Measurements from ENCODE around the gene ANKRD63.

- TF ChIP-seq SUPT20H (IDR thresholded peaks at IDR 0.05; ENCODE audit: borderline replicate concordance, control insufficient read depth, low read depth, low read length) (no peak), CREB1 (IDR thresholded peaks at IDR 0.05; ENCODE audit: low read depth) (no peak), ESRRA (IDR thresholded peaks at IDR 0.05; ENCODE audit: low read length) (no peak), SREBF1 (IDR thresholded peaks at IDR 0.05; ENCODE audit: low read length) (no peak), POLR2A (IDR thresholded peaks at IDR 0.05; ENCODE audit: low read depth, low read length) (no peak), SKIL (IDR thresholded peaks at IDR 0.05; ENCODE audit: low read depth, poor library complexity, severe bottlenecking) (no peak), CTCF (IDR thresholded peaks at IDR 0.05 in 2 of 3, conservative IDR thresholded peaks at IDR 0.05 in 1 of 3; ENCODE audit: control insufficient read depth in 2 of 3, extremely low read depth in 1 of 3, insufficient read depth in 1 of 3, low read depth in 3 of 3, low read length in 3 of 3) (no peak), MYC (IDR thresholded peaks at IDR 0.05; ENCODE audit: insufficient read depth, insufficient read length, insufficient replicate concordance, low read length, severe bottlenecking) (no peak), ZZZ3 (IDR thresholded peaks at IDR 0.05; ENCODE audit: control insufficient read depth, insufficient read length, low read depth) (no peak), SP1 (IDR thresholded peaks at IDR 0.05; ENCODE audit: low read depth, low read length) (no peak), JUND (IDR thresholded peaks at IDR 0.05; ENCODE audit: low read depth, low read length) (no peak), BHLHE40 (IDR thresholded peaks at IDR 0.05; ENCODE audit: borderline replicate concordance in 1 of 2, low read depth in 2 of 2, low read length in 1 of 2) (no peak), PML (IDR thresholded peaks at IDR 0.05; ENCODE audit: low read length) (no peak)
These were observed 47.5 kb downstream of the ANKRD63 start for GRCh38 chr15:40235201-40235885.

All from GM12878 (cell line).